H1 (cell line): ENCODE results near the gene VEGFD. TPM values are rescaled to one million over a fixed set of nuclear protein-coding genes. Genes with fewer than 3 reads are reported as not detected.

Experiments used
- CEBPB ChIP-seq: IDR thresholded peaks from 2 replicates; pipeline ENCODE4 v1.6.1; 2012; ENCODE audit warnings: low read depth, low read length
- TAF7 ChIP-seq: optimal IDR thresholded peaks from 2 replicates; pipeline ENCODE3; 2011; ENCODE audit warnings: low read depth, mild to moderate bottlenecking, inconsistent platforms, low read length, moderate library complexity, borderline replicate concordance
- polyA plus RNA-seq, 7 experiments: library from polyadenylated mRNA; depleted of rRNA in 3 of 7; stranded (reverse) in 5 of 7; unstranded in 2 of 7; fragments of >200 nt in 5 of 7; fragments of 200-250 nt in 2 of 7; gene quantifications; 1 replicate in 5 of 7; 2 replicates in 1 of 7; 4 replicates in 1 of 7; pipeline versions ENCODE4 v1.2.1 to v1.2.3, GENCODE V29; 2011 to 2013; ENCODE audit warnings: missing spikeins in 2 of 7, mixed read lengths in 2 of 7
- total RNA-seq: library from RNA; stranded (reverse); fragmentation: NEBNext Ultra II Directional; extraction: Animal tissue kit (Norgen Biotek cat#: 25700); gene quantifications from 2 replicates; pipeline ENCODE4 v1.2.1, GENCODE V29; 2021

VEGFD gene
- total and polyA plus RNA-seq, 2 of the 8 experiments (the other 6 are each of a cell fraction or from before 2014, with no cell fraction given) = 0.06 TPM; not detected in 1

DNA sequence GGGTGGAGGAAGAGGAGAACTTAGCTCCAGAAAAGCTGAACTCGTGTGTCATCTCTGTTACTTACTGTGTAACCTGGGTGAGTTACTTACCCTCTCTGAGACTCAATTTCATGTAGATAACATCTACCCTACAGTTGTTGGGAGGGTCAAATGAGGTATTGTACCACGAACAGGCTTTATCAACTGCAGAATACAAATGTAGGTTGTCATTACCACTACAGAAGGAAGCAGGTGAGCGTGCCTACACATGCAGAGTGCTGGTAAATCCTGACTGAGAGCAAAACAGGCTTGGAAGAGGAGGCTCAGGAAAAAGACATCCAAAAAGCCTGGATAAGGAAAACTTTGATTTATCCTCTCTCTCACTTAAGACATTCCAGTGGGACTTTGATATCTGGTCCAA, 56.1 kb downstream of the VEGFD start (continued):
- no peak for TF ChIP-seq TAF7
- TF ChIP-seq CEBPB = no peak
